Fibroblast of the aortic adventitia (primary cell): Measurements from ENCODE around the gene KRT37. TPM values are rescaled to one million over a fixed set of nuclear protein-coding genes. Genes with fewer than 3 reads are reported as not detected.

ENCODE experiments used
- DNase-seq: peaks from one replicate; pipeline ENCODE4 v3.0.0-alpha.2; 2010; ENCODE audit warnings: low read depth
- H3K4me3 ChIP-seq: 2 replicates; pipeline ENCODE4 v1.5.1; 2011; ENCODE audit warnings: low read depth, mild to moderate bottlenecking, control low read depth, low read length, moderate library complexity
- CTCF ChIP-seq: IDR thresholded peaks from 2 replicates; pipeline ENCODE4 v1.5.1; 2011; ENCODE audit warnings: mild to moderate bottlenecking, low read length, control low read depth, inconsistent platforms; ENCODE audit not compliant: insufficient read depth
- total RNA-seq: library from RNA; depleted of rRNA; stranded (reverse); fragments of >200 nt; gene quantifications from 2 replicates; pipeline ENCODE4 v1.2.3, GENCODE V29; 2012; ENCODE audit warnings: low replicate concordance

The KRT37 gene
- total RNA-seq, 1 donor: not detected

GRCh38 chr17:41411072-41411840 lies 13.1 kb downstream of the KRT37 start:
- TF ChIP-seq CTCF: no peak
- no peak overlapping the region for H3K4me3 ChIP-seq
- no peak for DNase-seq

DNA sequence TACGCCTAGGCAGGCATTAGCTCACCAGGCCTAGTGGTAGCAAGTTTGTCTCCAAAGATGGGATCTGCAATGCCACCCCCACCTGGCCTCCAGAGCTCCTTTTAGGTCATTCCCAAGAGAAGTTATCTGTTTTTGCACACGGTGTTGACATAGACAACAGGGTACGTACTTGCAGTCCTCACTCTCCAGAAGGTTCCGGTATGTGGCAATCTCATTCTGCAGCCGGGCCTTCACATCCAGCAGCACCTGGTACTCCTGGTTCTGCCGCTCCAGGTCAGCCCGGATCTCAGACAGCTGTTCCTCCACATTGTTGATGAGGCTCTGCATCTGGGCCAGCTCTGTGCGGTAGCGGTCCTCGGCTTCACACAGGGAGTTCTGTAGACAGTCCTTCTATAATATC lies 17.2 kb downstream of the KRT37 start:
- no peak for TF ChIP-seq CTCF
- DNase-seq: no peak
- no peak overlapping the region for H3K4me3 ChIP-seq

GRCh38 chr17:41406205-41406604 lies 18.2 kb downstream of the KRT37 start:
- DNase-seq: no peak
- no peak overlapping the region for H3K4me3 ChIP-seq
- no peak for TF ChIP-seq CTCF

- TF ChIP-seq CTCF: no peak
- DNase-seq: peak; percentile 80
These were observed 20.2 kb downstream of the KRT37 start for GRCh38 chr17:41404024-41404671.

DNA sequence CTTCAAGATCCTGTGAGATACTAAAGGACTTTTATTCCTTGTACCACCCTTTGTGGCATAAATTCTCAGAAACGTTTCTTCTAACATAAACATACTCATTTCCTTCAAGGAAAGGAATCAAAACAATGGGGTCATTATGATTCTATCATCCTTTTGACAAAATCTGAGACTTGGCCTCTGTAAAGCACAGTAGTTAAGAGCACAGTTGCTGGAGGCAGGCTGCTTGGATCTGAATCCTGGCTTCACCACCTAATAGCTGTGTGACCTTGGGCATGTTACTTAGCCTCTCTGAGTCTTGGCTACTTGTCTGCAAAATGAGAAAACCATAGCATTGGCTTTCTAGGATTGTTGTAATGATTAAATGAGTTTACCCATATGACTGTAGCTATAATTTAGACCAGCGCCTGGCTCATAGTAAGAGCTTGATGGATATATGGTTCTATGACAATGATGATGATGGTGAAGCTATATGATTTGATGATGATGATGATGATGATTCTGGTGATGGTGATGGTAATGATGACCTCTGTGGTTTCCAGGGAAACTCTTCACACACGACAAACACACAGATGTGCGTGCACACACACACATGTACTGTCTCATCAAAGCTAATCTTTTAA lies 20.9 kb downstream of the KRT37 start:
- H3K4me3 ChIP-seq: no peak overlapping the region
- TF ChIP-seq CTCF: no peak
- no peak for DNase-seq

More at GRCh38 chr17:41404024-41404671, 20.2 kb downstream of the KRT37 start:
- H3K4me3 ChIP-seq: no peak overlapping the region

DNA sequence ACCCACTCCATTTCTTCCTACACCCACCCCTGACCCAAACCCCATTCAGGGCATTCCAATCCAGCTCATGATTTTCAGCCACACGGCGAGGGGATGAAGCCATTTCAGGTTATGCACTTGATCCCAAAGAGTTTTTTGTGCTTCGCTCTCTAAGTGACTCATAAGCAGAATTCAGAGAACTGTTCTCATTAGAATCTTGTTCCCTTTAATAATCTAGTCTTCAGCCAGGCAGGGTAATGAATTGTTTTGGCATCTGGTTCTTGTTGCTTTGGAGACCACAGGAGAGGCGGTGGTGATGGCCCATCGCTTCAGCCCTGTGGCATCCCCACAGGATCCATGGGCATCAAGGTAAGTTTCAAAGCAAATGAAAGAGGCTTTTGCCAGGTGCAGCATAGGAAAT lies 22.2 kb downstream of the KRT37 start:
- TF ChIP-seq CTCF: no peak
- H3K4me3 ChIP-seq: no peak overlapping the region
- DNase-seq: no peak
